Spleen (tissue), 7 donors: ENCODE data around the gene DHX32.

Source experiments
- POLR2A ChIP-seq, 3 donors: fragments of 450-650 bp; IDR thresholded peaks; one replicate each; pipeline ENCODE4 v1.5.1; 2017; ENCODE audit warnings: antibody characterized with exemption in 3 of 3, mild to moderate bottlenecking in 1 of 3
- POLR2AphosphoS5 ChIP-seq, 3 donors: sonication (generic); formaldehyde crosslinking; IDR thresholded peaks; one replicate each; pipeline ENCODE4 v1.5.1; 2017; ENCODE audit warnings: antibody characterized with exemption in 3 of 3
- TF ChIP-seq, protein P1 (sequence below), 11 experiments: fragments of 200-600 bp in 7 of 11; fragments of 450-650 bp in 4 of 11; sonication (generic) in 4 of 11; IDR thresholded peaks in 8 of 11; conservative IDR thresholded peaks in 3 of 11; 1 replicate in 7 of 11; 2 replicates in 4 of 11; pipeline versions ENCODE4 v1.4.0 to v1.8.0; 2016 to 2021; ENCODE audit warnings: antibody characterized with exemption in 11 of 11, inconsistent platforms in 4 of 11, mild to moderate bottlenecking in 1 of 11
- donor health status: DM: no; HTN: no; CAD: no; lungs with moderate emphysema.
- donor health status: DM: no; HTN: no; CAD: no.
- donor health status: DM: no; HTN: no; CAD: no.

DNA sequence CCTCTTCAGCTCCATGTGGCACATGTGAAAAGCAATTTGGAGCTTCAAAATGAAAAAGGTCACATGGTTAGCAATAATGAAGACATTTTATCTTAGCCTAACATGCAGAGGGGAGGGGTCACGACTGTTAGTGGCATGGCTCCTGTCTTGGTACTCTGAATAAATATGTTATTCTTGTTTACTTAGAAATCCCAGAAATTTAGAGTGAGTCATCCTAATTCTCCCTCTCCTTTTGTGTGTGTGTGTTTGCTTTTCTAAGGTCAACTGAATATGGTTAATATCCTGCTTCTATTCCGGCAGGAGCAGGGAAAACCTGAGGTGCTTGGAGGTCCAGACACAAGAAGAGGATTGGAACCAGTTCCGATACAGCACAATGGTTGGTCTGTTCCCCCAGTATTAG is 40.1 kb downstream of the DHX32 start:
- TF ChIP-seq, protein P1, sequence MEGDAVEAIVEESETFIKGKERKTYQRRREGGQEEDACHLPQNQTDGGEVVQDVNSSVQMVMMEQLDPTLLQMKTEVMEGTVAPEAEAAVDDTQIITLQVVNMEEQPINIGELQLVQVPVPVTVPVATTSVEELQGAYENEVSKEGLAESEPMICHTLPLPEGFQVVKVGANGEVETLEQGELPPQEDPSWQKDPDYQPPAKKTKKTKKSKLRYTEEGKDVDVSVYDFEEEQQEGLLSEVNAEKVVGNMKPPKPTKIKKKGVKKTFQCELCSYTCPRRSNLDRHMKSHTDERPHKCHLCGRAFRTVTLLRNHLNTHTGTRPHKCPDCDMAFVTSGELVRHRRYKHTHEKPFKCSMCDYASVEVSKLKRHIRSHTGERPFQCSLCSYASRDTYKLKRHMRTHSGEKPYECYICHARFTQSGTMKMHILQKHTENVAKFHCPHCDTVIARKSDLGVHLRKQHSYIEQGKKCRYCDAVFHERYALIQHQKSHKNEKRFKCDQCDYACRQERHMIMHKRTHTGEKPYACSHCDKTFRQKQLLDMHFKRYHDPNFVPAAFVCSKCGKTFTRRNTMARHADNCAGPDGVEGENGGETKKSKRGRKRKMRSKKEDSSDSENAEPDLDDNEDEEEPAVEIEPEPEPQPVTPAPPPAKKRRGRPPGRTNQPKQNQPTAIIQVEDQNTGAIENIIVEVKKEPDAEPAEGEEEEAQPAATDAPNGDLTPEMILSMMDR (IDR thresholded peaks at IDR 0.05 in 8 of 11, conservative IDR thresholded peaks at IDR 0.05 in 3 of 11) = no peak
- TF ChIP-seq POLR2A (IDR thresholded peaks at IDR 0.05) (no peak), POLR2AphosphoS5 (IDR thresholded peaks at IDR 0.05) (no peak)
